Panc1 (cell line): Measurements from ENCODE around the gene AK2.

Experiments
- CTCF ChIP-seq: fragments of 450-650 bp; IDR thresholded peaks from 2 replicates; pipeline ENCODE4 v1.5.1; 2017; ENCODE audit warnings: mild to moderate bottlenecking
- POLR2AphosphoS5 ChIP-seq: IDR thresholded peaks from 2 replicates; pipeline ENCODE4 v1.6.1; 2012; ENCODE audit warnings: mild to moderate bottlenecking, low read depth, low read length, moderate library complexity
- SIN3A ChIP-seq: IDR thresholded peaks from 2 replicates; pipeline ENCODE4 v1.6.1; 2012; ENCODE audit warnings: low read depth, mild to moderate bottlenecking, low read length, moderate library complexity, borderline replicate concordance; ENCODE audit not compliant: insufficient read depth

DNA sequence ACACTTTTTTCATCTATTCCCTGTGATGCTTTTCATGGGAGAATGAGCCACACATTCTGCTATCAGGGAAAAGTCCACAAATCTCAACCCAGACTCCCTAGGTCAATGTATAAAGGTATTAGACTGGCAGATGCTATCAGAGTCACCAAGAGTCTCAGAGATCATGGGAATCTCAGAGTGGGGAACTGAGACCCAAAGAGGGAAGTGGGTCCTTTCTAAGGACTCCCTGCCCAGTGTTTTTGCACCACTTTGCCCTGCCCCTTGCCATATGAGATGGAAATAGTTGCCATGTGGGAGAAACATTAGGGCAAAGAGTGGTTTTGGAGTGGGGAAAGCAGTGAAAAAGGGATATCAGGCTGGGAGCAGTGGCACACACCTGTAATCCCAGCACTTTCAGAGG is 25.2 kb upstream of the AK2 start:
- TF ChIP-seq CTCF (no peak), POLR2AphosphoS5 (no peak), SIN3A (no peak)
